B cell (primary cell): ENCODE results near the gene TBC1D32.

ENCODE experiments used
- CTCF ChIP-seq: fragments of 200-600 bp; IDR thresholded peaks from one replicate; pipeline ENCODE4 v1.8.0; 2022; ENCODE audit warnings: antibody characterized with exemption, mild to moderate bottlenecking
- EZH2 ChIP-seq: IDR thresholded peaks from 2 replicates; pipeline ENCODE4 v1.6.1; 2012; ENCODE audit warnings: borderline replicate concordance, low read depth, mild to moderate bottlenecking, moderate library complexity, low read length; ENCODE audit not compliant: insufficient read depth, poor library complexity, severe bottlenecking

- TF ChIP-seq EZH2 (no peak), CTCF (no peak)
Observed at GRCh38 chr6:121187833-121188200, 146.5 kb downstream of the TBC1D32 start.
